HG03442 (cell line): ENCODE data around the gene ADAM10.
"Not testable (repeated sequence)": the region's sequence is repeated elsewhere in the genome, so short reads cannot be mapped to it uniquely, and the experiment has no call there.

ENCODE experiments used
- ATAC-seq: cut with Tn5 transposase; IDR thresholded peaks from one replicate; pipeline ENCODE4 v1.9.1; 2021; ENCODE audit warnings: mild to moderate bottlenecking, moderate library complexity; ENCODE audit not compliant: unreplicated experiment

Gene ADAM10

GRCh38 chr15:58749532-58750337 lies at the start of gene ADAM10:
TSS of gene ADAM10 (minus strand) at chr15:58749707. CDS start at chr15:58749534, 173 bp downstream.
- peak; percentile 79 for ATAC-seq

GRCh38 chr15:58797505-58797904 lies 48.0 kb upstream of the ADAM10 start:
- ATAC-seq = no peak

GRCh38 chr15:58795825-58796224 lies 46.3 kb upstream of the ADAM10 start:
- ATAC-seq = no peak

DNA sequence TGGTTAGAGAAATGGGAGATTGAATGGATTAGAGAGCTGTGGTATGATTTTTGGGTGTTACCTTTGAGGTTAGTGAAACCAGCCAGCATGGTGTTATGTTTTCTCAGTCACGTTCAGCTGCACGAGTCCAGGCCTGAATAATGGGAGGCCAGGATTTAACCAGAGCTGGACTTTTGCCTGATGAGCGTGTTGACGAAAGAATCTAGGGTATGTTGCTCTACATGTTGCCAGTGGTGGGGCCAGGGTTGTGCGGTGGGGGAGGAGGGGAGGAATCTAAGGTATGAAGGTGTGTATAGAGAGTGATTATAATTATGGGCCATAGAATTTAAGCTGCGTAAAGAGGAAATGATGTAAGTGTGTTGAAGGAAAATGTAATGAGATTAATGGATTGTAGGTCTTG lies 44.4 kb upstream of the ADAM10 start:
- no peak for ATAC-seq

- no peak for ATAC-seq
Measured at GRCh38 chr15:58788056-58788710, 38.7 kb upstream of the ADAM10 start.

GRCh38 chr15:58785355-58785754 lies 35.8 kb upstream of the ADAM10 start:
- no peak for ATAC-seq

GRCh38 chr15:58779554-58779953 lies 30.0 kb upstream of the ADAM10 start:
- ATAC-seq = no peak

GRCh38 chr15:58777107-58777506 lies 27.6 kb upstream of the ADAM10 start:
- peak; percentile 52 for ATAC-seq

GRCh38 chr15:58775402-58775801 lies 25.9 kb upstream of the ADAM10 start:
- ATAC-seq = no peak

GRCh38 chr15:58773024-58773423 lies 23.5 kb upstream of the ADAM10 start:
- no peak for ATAC-seq

- peak; percentile 9 for ATAC-seq
Measured at GRCh38 chr15:58771621-58772250, 22.2 kb upstream of the ADAM10 start.

- ATAC-seq = peak; percentile 88
Measured at GRCh38 chr15:58770857-58771620, 21.5 kb upstream of the ADAM10 start, which contains the start of gene MINDY2. TSS of gene MINDY2 (plus strand) at chr15:58771302. CDS start at chr15:58771396, 94 bp downstream.

DNA sequence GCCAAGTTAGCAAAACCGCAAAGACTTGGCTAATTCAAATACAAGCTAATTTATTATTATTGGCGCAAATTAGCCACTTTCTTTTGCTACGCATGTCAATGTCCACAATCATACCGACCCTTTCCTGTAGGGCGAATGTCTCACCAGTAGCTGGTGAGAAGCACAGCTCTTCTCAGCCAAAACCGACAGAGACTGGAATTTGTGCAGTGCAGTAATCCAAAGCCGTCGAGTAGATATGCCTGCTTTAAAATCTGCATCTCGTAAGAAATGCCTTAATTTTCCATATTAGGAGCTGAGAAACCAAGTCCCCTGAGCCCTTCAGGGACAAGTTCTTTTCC lies 21.0 kb upstream of the ADAM10 start:
- ATAC-seq = peak; percentile 8

DNA sequence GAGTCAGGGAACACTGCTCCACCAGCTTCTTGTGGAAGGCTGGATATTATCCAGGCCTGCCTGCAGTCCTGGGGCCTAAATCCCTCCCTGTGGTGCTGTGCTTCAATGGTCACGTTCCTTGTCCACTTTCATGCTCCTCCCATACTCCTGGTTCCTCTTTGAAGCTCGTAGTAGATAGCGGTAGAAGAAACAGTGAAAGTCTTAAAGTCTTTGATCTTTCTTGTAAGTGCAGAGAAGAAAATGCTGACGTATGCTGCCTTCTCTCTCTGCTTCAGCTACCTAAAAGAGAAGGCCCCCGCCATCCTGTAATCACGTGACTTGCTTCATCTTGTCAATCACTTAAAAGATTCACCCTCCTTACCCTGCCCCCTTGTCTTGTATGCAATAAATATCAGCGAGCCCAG lies 19.1 kb upstream of the ADAM10 start:
- ATAC-seq = not testable (repeated sequence)

- no peak for ATAC-seq
Measured at GRCh38 chr15:58766290-58766689, 16.8 kb upstream of the ADAM10 start.

DNA sequence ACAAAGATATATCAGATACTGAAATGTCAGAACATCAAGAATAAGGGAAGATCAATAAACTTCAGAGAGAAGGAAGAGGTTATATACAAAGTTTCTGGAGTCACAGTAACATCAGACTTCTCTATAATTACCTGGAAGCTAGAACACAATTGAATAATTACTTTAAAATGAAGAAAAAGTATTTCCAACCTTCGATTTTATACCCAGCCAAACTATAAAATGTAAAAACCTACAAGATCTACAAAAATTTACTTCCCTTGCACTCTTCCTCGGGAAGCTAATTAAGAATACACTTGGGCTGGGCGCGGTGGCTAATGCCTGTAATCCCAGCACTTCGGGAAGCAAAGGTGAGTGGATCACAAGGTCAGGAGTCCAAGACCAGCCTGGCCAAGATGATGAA lies 15.0 kb upstream of the ADAM10 start:
- no peak for ATAC-seq

DNA sequence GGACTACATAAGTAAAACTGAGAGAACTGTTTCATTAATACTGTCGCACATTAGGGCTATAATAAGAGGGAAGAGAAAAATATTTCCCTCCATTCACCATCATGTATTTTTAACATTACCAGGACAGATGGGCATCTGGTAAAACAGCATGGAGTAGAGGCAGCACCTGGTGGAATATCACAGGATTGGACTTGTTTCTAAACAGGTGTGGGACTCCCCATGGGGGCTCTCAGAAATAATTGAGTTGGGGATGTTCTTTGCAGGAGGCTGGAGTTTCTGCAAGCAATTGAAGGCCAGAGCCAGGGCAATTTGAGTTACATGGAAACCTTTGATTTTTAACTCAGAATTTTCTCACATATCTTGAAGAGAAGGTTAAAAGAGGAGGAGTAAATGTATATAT lies 13.2 kb upstream of the ADAM10 start:
- no peak for ATAC-seq

DNA sequence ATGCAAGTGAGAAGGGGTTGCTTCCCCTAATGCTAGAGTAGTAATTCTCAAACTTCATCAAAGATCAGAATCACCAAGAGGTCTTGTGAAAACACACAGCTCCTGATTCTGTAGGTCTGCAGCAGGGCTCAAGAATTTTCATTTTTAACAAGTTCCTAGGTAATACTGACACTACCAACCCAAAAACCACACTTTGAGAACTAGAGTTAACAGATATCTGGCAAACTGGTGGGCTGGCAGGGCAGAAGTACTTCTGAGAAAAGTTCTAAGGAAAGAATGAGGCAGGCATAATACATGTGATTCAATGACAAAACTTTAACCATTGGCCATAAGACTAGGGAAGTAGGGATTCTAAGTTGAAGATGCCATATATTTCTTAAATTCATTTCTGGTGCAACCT lies 12.8 kb upstream of the ADAM10 start:
- no peak for ATAC-seq

- no peak for ATAC-seq
Measured at GRCh38 chr15:58761010-58761388, 11.5 kb upstream of the ADAM10 start.

- ATAC-seq = no peak
Measured at GRCh38 chr15:58760385-58761009, 11.0 kb upstream of the ADAM10 start.

DNA sequence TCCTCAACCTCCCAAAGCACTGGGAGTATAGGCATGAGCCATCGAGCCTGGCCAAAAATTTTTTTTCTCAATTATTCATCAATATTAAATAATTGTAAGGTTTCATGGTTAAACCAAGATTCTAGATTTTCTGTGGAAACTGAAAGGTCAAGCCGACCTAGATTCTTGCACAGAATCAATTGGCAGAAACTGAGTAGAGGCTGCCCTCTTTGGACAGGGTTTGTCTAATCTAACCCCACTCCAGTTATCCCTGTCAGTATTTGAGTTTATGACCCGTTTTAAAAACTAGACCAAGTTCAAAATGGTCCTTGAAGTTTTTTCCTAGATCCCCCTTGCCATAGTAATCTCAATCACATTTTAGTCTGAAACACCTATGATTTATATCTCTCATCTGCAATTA lies 8.6 kb upstream of the ADAM10 start:
- no peak for ATAC-seq
